Lung microvascular endothelial cell (primary cell): ENCODE measurements around the gene PFDN2. TPM values are rescaled to one million over a fixed set of nuclear protein-coding genes. Genes with fewer than 3 reads are reported as not detected.

Experiments used
- DNase-seq, 2 donors: peaks; one replicate each; pipeline versions ENCODE4 v3.0.0 to v3.0.0-alpha.2; 2010; ENCODE audit warnings: low read depth in 2 of 2
- total RNA-seq: library from RNA; depleted of rRNA; stranded (reverse); fragments of >200 nt; gene quantifications from 2 replicates; pipeline ENCODE4 v1.2.1, GENCODE V29; 2014

The PFDN2 gene
- total RNA-seq, 1 donor from 2014 or later, result 36.3 TPM

- no peak for DNase-seq
These were observed 63.6 kb downstream of the PFDN2 start for GRCh38 chr1:161054232-161054631.

DNA sequence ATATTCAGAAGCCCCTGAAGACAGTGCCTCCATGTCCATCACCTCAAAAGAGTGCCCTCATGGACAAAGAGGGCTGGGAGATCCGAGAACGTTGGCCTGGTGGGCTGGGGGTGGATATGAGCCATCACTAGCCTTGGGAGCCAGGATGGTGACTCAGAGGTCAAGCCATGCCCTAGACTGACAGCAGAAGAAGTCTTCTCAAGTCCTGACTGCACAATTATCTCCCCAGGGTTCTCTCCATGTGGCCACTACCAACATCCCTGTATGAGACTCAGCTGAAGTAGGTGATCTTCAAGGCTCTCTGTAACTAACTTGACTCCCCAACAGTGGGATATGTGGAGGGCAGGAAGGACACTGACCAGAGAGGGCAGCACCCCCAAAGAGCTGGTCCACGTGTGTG is 64.9 kb downstream of the PFDN2 start:
- peak in 1 of 2 donors; percentile 40 for DNase-seq

GRCh38 chr1:161051219-161051618 is 66.6 kb downstream of the PFDN2 start:
- no peak for DNase-seq

Other genes with a start within 250 kb of the PFDN2 start
- not detected in 2 replicates for gene ITLN1, start 232.9 kb downstream of the PFDN2 start, total RNA-seq
- not detected in 2 replicates for gene ITLN2, start 163.2 kb downstream of the PFDN2 start, total RNA-seq
- gene F11R, start 96.9 kb downstream of the PFDN2 start, total RNA-seq, result 49.3 and 150 TPM in 2 replicates
- 1.7 and 7.1 TPM in 2 replicates for gene TSTD1, start 79.1 kb downstream of the PFDN2 start, total RNA-seq
- gene USF1, start 72.1 kb downstream of the PFDN2 start, total RNA-seq, result 83.0 and 105 TPM in 2 replicates
- gene ARHGAP30, start 48.1 kb downstream of the PFDN2 start, total RNA-seq, result not detected in 2 replicates
- gene NECTIN4, start 28.5 kb downstream of the PFDN2 start, total RNA-seq, result 0.44 TPM in 1 of 2 replicates, not detected in the other
- gene KLHDC9, start 19.7 kb downstream of the PFDN2 start, total RNA-seq, result 0.65 and 0.99 TPM in 2 replicates
- 9.6 and 13.1 TPM in 2 replicates for gene NIT1, start 68 bp upstream of the PFDN2 start, total RNA-seq
- gene DEDD, start 14.6 kb upstream of the PFDN2 start, total RNA-seq, result 23.1 and 31.9 TPM in 2 replicates
- gene UFC1, start 35.9 kb upstream of the PFDN2 start, total RNA-seq, result 111 and 133 TPM in 2 replicates
- 2.8 and 4.6 TPM in 2 replicates for gene USP21, start 41.5 kb upstream of the PFDN2 start, total RNA-seq
- gene PPOX, start 48.4 kb upstream of the PFDN2 start, total RNA-seq, result 13.3 and 16.1 TPM in 2 replicates
- 17.4 and 26.8 TPM in 2 replicates for gene B4GALT3, start 59.5 kb upstream of the PFDN2 start, total RNA-seq
- 7.1 and 9.2 TPM in 2 replicates for gene ADAMTS4, start 81.0 kb upstream of the PFDN2 start, total RNA-seq
- 130 and 147 TPM in 2 replicates for gene NDUFS2, start 84.3 kb upstream of the PFDN2 start, total RNA-seq
- not detected in 2 replicates for gene FCER1G, start 97.3 kb upstream of the PFDN2 start, total RNA-seq
- not detected in 2 replicates for gene APOA2, start 105.6 kb upstream of the PFDN2 start, total RNA-seq
- 12.0 and 13.5 TPM in 2 replicates for gene TOMM40L, start 108.0 kb upstream of the PFDN2 start, total RNA-seq
- gene NR1I3, start 120.2 kb upstream of the PFDN2 start, total RNA-seq, result not detected in 2 replicates
- not detected in 2 replicates for gene PCP4L1, start 140.7 kb upstream of the PFDN2 start, total RNA-seq
- 0.60 and 1.3 TPM in 2 replicates for gene MPZ, start 191.9 kb upstream of the PFDN2 start, total RNA-seq
- gene SDHC, start 196.3 kb upstream of the PFDN2 start, total RNA-seq, result 10.9 and 13.3 TPM in 2 replicates
- not detected in 2 replicates for gene CFAP126, start 249.8 kb upstream of the PFDN2 start, total RNA-seq